HepG2 (cell line): ENCODE data around the gene CLASRP. TPM values are rescaled to one million over a fixed set of nuclear protein-coding genes. Genes with fewer than 3 reads are reported as not detected.

Experiments used
- CBX5 ChIP-seq: sonication (generic); formaldehyde crosslinking; IDR thresholded peaks from 2 replicates; pipeline ENCODE4 v1.4.0; 2020; ENCODE audit warnings: missing genetic modification reagents, borderline replicate concordance
- CREB1 ChIP-seq, 2 experiments: fragments of 450-650 bp in 1 of 2; IDR thresholded peaks; 2 replicates each; pipeline ENCODE4 v1.6.1; 2016 to 2017; ENCODE audit warnings: control low read depth in 1 of 2, mild to moderate bottlenecking in 1 of 2, missing compliant biosample characterization in 1 of 2, missing genetic modification characterization in 1 of 2
- GATAD2A ChIP-seq: IDR thresholded peaks from 2 replicates; pipeline ENCODE4 v1.6.1; 2016
- HBP1 ChIP-seq: IDR thresholded peaks from 2 replicates; pipeline ENCODE4 v1.6.1; 2016; ENCODE audit warnings: low read depth, control low read depth
- HNF4A ChIP-seq: sonication (generic); formaldehyde crosslinking; IDR thresholded peaks from 2 replicates; pipeline ENCODE4 v1.4.0; 2020; ENCODE audit warnings: missing genetic modification reagents
- MAFG ChIP-seq: sonication (generic); formaldehyde crosslinking; IDR thresholded peaks from 2 replicates; pipeline ENCODE4 v1.5.1; 2020; ENCODE audit warnings: mild to moderate bottlenecking, missing genetic modification reagents
- NCOA1 ChIP-seq: sonication (generic); formaldehyde crosslinking; IDR thresholded peaks from 2 replicates; pipeline ENCODE4 v1.9.0; 2021; ENCODE audit warnings: missing genetic modification reagents
- REPIN1 ChIP-seq: sonication (generic); formaldehyde crosslinking; IDR thresholded peaks from 2 replicates; pipeline ENCODE4 v1.8.0; 2022; ENCODE audit warnings: missing genetic modification reagents, low read depth, mild to moderate bottlenecking, borderline replicate concordance
- SAP130 ChIP-seq: IDR thresholded peaks from 2 replicates; pipeline ENCODE4 v1.6.1; 2016; ENCODE audit warnings: low read depth
- SMYD3 ChIP-seq: sonication (generic); formaldehyde crosslinking; IDR thresholded peaks from 2 replicates; pipeline ENCODE4 v1.8.1; 2023; ENCODE audit warnings: mild to moderate bottlenecking, missing genetic modification reagents
- SP4 ChIP-seq: sonication (generic); formaldehyde crosslinking; IDR thresholded peaks from 2 replicates; pipeline ENCODE4 v1.8.1; 2023; ENCODE audit warnings: mild to moderate bottlenecking, missing genetic modification reagents
- YY1 ChIP-seq: IDR thresholded peaks from 2 replicates; pipeline ENCODE4 v1.6.1; 2011; ENCODE audit warnings: low read length, low read depth, moderate library complexity, mild to moderate bottlenecking; ENCODE audit not compliant: insufficient read depth, insufficient replicate concordance
- ZBTB20 ChIP-seq: sonication (generic); formaldehyde crosslinking; IDR thresholded peaks from 2 replicates; pipeline ENCODE4 v1.8.1; 2023; ENCODE audit warnings: missing genetic modification reagents, low read depth, mild to moderate bottlenecking, borderline replicate concordance
- ZEB1 ChIP-seq: IDR thresholded peaks from 2 replicates; pipeline ENCODE4 v1.6.1; 2012; ENCODE audit warnings: mild to moderate bottlenecking, low read depth, inconsistent platforms; ENCODE audit not compliant: insufficient replicate concordance
- ZNF331 ChIP-seq: sonication (generic); formaldehyde crosslinking; IDR thresholded peaks from 2 replicates; pipeline ENCODE4 v1.4.0; 2020; ENCODE audit warnings: missing genetic modification reagents
- ZNF354B ChIP-seq: sonication (generic); formaldehyde crosslinking; IDR thresholded peaks from 2 replicates; pipeline ENCODE4 v1.8.0; 2022; ENCODE audit warnings: mild to moderate bottlenecking, missing genetic modification reagents
- ZNF407 ChIP-seq: sonication (generic); formaldehyde crosslinking; IDR thresholded peaks from one replicate; pipeline ENCODE4 v1.5.1; 2020; ENCODE audit warnings: mild to moderate bottlenecking, missing genetic modification reagents; ENCODE audit errors: not compliant biosample characterization
- ZNF460 ChIP-seq: sonication (generic); formaldehyde crosslinking; IDR thresholded peaks from 2 replicates; pipeline ENCODE4 v1.5.1; 2020; ENCODE audit warnings: missing genetic modification reagents, mild to moderate bottlenecking, borderline replicate concordance
- ZNF547 ChIP-seq: sonication (generic); formaldehyde crosslinking; IDR thresholded peaks from 2 replicates; pipeline ENCODE4 v1.5.1; 2020; ENCODE audit warnings: mild to moderate bottlenecking, missing genetic modification reagents
- ZNF556 ChIP-seq: sonication (generic); formaldehyde crosslinking; IDR thresholded peaks from 2 replicates; pipeline ENCODE4 v1.4.0; 2020; ENCODE audit warnings: mild to moderate bottlenecking, missing genetic modification reagents, borderline replicate concordance
- ZNF674 ChIP-seq: sonication (generic); formaldehyde crosslinking; IDR thresholded peaks from 2 replicates; pipeline ENCODE4 v1.5.0; 2020; ENCODE audit warnings: low read depth, mild to moderate bottlenecking, missing genetic modification reagents
- polyA plus RNA-seq, 8 experiments: library from polyadenylated mRNA; depleted of rRNA in 3 of 8; stranded (reverse) in 7 of 8; unstranded in 1 of 8; fragments of >200 nt; fragmentation: Illumina TruSeq in 4 of 8; extraction: Trizol in 4 of 8; gene quantifications; 2 replicates each; pipeline versions ENCODE4 v1.2.1 to v1.2.3, GENCODE V29; 2011 to 2016; ENCODE audit warnings: low read depth in 4 of 8, missing spikeins in 1 of 8, mixed read lengths in 1 of 8; ENCODE audit not compliant: insufficient read depth in 1 of 8
- total RNA-seq, 5 experiments: library from RNA; depleted of rRNA; stranded (reverse); fragments of >200 nt; fragmentation: Illumina TruSeq; extraction: Trizol; gene quantifications; 2 replicates each; pipeline ENCODE4 v1.2.3, GENCODE V29; 2016; ENCODE audit warnings: low read depth in 1 of 5

Gene CLASRP
- total and polyA plus RNA-seq, 2 of the 13 experiments (the other 11 are each of a cell fraction or from before 2014, with no cell fraction given): 32.0 to 51.4 TPM

- TF ChIP-seq REPIN1: peak; percentile 61; the same call in 1 of the 2 replicates
- no peak for TF ChIP-seq ZNF354B
- peak; percentile 89 for TF ChIP-seq HNF4A (CRISPR knock-in tag)
- peak; percentile 90 for TF ChIP-seq GATAD2A (CRISPR knock-in tag)
- no peak for TF ChIP-seq MAFG (CRISPR knock-in tag)
- TF ChIP-seq CREB1 (IDR thresholded peaks at IDR 0.05): no peak
- no peak for TF ChIP-seq CREB1 (CRISPR knock-in tag; IDR thresholded peaks at IDR 0.05)
- TF ChIP-seq ZNF460 (CRISPR knock-in tag): no peak
- TF ChIP-seq ZNF331 (CRISPR knock-in tag): peak; percentile 33; the same call in 1 of the 2 replicates
- TF ChIP-seq ZEB1: no peak
- TF ChIP-seq ZNF556 (CRISPR knock-in tag): 0 out of 2 replicates have a peak, but pooled peaks have one; percentile 36
- TF ChIP-seq SP4 (CRISPR knock-in tag): peak; percentile 53; the same call in 1 of the 2 replicates
- TF ChIP-seq HBP1 (CRISPR knock-in tag): no peak
- no peak for TF ChIP-seq ZBTB20 (CRISPR knock-in tag)
- no peak for TF ChIP-seq NCOA1 (CRISPR knock-in tag)
- TF ChIP-seq SAP130 (CRISPR knock-in tag): peak; percentile 49; the same call in 1 of the 2 replicates
- TF ChIP-seq ZNF547 (CRISPR knock-in tag): 0 out of 2 replicates have a peak, but pooled peaks have one; percentile 45
- TF ChIP-seq YY1: no peak
- TF ChIP-seq CBX5 (CRISPR knock-in tag): peak; percentile 23; the same call in 1 of the 2 replicates
- TF ChIP-seq ZNF407: no peak
- no peak for TF ChIP-seq SMYD3
- TF ChIP-seq ZNF674: no peak
Observed at GRCh38 chr19:45103508-45104319, 64.9 kb downstream of the CLASRP start (continued).
